Testis (tissue), 2 donors: ENCODE measurements around the gene PLA2G15.

Experiments
- CTCF ChIP-seq, 3 experiments: fragments of 450-650 bp in 2 of 3; fragments of 200-600 bp in 1 of 3; sonication (generic) in 1 of 3; IDR thresholded peaks; one replicate each; pipeline ENCODE4 v1.5.1; 2016 to 2019; ENCODE audit warnings: antibody characterized with exemption in 3 of 3, mild to moderate bottlenecking in 2 of 3, moderate library complexity in 1 of 3
- POLR2A ChIP-seq: fragments of 450-650 bp; IDR thresholded peaks from one replicate; pipeline ENCODE4 v1.6.1; 2017; ENCODE audit warnings: antibody characterized with exemption, mild to moderate bottlenecking, moderate library complexity

- TF ChIP-seq CTCF (IDR thresholded peaks at IDR 0.05), result no peak
- no peak for TF ChIP-seq POLR2A
Measured at GRCh38 chr16:68216240-68216639, 28.9 kb upstream of the PLA2G15 start.
